SK-N-SH (cell line): ENCODE data around the gene GATAD2A.

Source experiments
- FOXM1 ChIP-seq: IDR thresholded peaks from 2 replicates; pipeline ENCODE4 v1.4.0; 2012; ENCODE audit warnings: low read depth, mild to moderate bottlenecking
- GABPA ChIP-seq: IDR thresholded peaks from 2 replicates; pipeline ENCODE4 v1.4.0; 2012; ENCODE audit warnings: low read depth, mild to moderate bottlenecking
- SIN3A ChIP-seq: IDR thresholded peaks from 2 replicates; pipeline ENCODE4 v1.6.1; 2012; ENCODE audit warnings: low read depth, mild to moderate bottlenecking, low read length, moderate library complexity, borderline replicate concordance
- TAF1 ChIP-seq: IDR thresholded peaks from 2 replicates; pipeline ENCODE4 v1.6.1; 2012; ENCODE audit warnings: low read depth, mild to moderate bottlenecking, low read length, moderate library complexity, borderline replicate concordance
- TCF12 ChIP-seq: IDR thresholded peaks from 2 replicates; pipeline ENCODE4 v1.4.0; 2012
- TF ChIP-seq, protein P1 (sequence below): fragments of 200-600 bp; sonication (generic); IDR thresholded peaks from 2 replicates; pipeline ENCODE4 v1.6.1; 2017; ENCODE audit warnings: antibody characterized with exemption, mild to moderate bottlenecking, moderate library complexity
- TF ChIP-seq, protein P2 (sequence below): IDR thresholded peaks from 2 replicates; pipeline ENCODE4 v1.6.1; 2012; ENCODE audit warnings: mild to moderate bottlenecking, low read depth, low read length, moderate library complexity

DNA sequence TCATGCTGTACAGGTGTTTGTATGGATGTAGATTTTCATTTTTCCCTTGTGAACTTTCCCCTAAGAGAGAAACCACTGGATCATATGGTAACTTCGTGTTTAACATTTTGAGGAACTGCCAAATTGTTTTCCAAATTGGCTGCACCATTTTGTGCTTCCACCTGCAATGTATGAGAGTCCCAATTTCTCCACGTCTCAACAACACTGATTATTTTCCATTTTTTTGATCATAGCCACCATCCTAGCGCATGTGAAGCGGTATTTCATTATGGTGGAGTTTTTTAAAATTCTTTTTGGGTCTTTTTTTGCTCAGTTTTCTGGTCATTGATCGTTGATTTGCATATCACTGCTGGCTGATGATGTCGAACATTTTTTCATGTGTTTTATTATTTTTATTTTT lies 115.5 kb downstream of the GATAD2A start:
- TF ChIP-seq TAF1 (no peak), FOXM1 (no peak), TCF12 (no peak), SIN3A (no peak), GABPA (no peak)
- TF ChIP-seq, protein P1, sequence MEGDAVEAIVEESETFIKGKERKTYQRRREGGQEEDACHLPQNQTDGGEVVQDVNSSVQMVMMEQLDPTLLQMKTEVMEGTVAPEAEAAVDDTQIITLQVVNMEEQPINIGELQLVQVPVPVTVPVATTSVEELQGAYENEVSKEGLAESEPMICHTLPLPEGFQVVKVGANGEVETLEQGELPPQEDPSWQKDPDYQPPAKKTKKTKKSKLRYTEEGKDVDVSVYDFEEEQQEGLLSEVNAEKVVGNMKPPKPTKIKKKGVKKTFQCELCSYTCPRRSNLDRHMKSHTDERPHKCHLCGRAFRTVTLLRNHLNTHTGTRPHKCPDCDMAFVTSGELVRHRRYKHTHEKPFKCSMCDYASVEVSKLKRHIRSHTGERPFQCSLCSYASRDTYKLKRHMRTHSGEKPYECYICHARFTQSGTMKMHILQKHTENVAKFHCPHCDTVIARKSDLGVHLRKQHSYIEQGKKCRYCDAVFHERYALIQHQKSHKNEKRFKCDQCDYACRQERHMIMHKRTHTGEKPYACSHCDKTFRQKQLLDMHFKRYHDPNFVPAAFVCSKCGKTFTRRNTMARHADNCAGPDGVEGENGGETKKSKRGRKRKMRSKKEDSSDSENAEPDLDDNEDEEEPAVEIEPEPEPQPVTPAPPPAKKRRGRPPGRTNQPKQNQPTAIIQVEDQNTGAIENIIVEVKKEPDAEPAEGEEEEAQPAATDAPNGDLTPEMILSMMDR = no peak
- TF ChIP-seq, protein P2, sequence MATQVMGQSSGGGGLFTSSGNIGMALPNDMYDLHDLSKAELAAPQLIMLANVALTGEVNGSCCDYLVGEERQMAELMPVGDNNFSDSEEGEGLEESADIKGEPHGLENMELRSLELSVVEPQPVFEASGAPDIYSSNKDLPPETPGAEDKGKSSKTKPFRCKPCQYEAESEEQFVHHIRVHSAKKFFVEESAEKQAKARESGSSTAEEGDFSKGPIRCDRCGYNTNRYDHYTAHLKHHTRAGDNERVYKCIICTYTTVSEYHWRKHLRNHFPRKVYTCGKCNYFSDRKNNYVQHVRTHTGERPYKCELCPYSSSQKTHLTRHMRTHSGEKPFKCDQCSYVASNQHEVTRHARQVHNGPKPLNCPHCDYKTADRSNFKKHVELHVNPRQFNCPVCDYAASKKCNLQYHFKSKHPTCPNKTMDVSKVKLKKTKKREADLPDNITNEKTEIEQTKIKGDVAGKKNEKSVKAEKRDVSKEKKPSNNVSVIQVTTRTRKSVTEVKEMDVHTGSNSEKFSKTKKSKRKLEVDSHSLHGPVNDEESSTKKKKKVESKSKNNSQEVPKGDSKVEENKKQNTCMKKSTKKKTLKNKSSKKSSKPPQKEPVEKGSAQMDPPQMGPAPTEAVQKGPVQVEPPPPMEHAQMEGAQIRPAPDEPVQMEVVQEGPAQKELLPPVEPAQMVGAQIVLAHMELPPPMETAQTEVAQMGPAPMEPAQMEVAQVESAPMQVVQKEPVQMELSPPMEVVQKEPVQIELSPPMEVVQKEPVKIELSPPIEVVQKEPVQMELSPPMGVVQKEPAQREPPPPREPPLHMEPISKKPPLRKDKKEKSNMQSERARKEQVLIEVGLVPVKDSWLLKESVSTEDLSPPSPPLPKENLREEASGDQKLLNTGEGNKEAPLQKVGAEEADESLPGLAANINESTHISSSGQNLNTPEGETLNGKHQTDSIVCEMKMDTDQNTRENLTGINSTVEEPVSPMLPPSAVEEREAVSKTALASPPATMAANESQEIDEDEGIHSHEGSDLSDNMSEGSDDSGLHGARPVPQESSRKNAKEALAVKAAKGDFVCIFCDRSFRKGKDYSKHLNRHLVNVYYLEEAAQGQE = no peak
